ENCODE results near the gene SSX4B.
"Not testable (repeated sequence)": the region's sequence is repeated elsewhere in the genome, so short reads cannot be mapped to it uniquely, and the experiment has no call there.

SSX4B gene

GRCh38 chrX:48411860-48412259 is at the start of gene SSX4B:
SSX4B (minus strand) TSS chrX:48411960; CDS start chrX:48411372, 588 bp downstream.
- not testable (repeated sequence) for DNase-seq (ENCODE audit: low read depth in 2 of 2)

- no peak for DNase-seq (ENCODE audit: low read depth in 2 of 2)
These were observed 48.8 kb upstream of the SSX4B start for GRCh38 chrX:48460606-48461005.

DNA sequence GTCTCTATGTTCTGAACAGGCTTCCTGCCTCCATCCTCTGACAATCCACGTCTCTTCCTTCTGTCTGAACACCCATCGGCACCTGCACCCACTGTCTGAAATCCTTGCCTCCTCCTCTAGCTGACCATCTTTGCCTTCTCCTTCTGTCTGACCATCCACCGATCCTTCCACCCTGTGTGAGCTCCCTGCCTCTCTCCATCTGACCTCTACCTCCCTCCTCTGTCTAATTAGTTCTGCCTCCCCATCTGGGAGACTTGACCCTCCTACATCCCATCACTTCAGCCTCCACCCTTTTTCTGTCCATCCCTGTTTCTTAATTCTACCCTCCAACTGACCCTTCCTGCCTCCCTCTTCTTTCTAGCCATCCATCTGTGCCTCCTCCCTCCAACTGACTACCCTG is 48.3 kb upstream of the SSX4B start:
- no peak for DNase-seq (ENCODE audit: low read depth in 2 of 2)

DNA sequence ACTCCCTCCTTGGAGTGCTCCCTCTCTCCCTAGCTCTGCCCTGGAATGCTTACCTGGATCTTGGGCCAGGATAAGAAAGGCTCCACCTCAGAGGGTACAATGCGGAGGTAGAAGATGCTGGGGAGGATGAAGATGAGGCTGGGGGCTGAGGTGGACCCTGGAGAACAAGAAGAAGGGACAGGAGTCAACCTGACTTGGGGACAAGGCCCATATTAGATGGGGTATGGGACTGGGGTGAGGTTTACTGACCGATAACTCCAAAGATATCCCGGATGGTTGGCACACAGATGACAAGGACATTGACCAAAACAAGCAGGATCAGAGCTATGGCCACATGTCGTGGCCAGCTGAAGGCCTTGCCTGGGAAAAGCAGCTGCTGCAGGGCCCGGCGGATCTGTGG is 47.7 kb upstream of the SSX4B start:
- DNase-seq (ENCODE audit: low read depth in 2 of 2): no peak

GRCh38 chrX:48458711-48459110 is 47.0 kb upstream of the SSX4B start:
- DNase-seq (ENCODE audit: low read depth in 2 of 2): no peak

DNA sequence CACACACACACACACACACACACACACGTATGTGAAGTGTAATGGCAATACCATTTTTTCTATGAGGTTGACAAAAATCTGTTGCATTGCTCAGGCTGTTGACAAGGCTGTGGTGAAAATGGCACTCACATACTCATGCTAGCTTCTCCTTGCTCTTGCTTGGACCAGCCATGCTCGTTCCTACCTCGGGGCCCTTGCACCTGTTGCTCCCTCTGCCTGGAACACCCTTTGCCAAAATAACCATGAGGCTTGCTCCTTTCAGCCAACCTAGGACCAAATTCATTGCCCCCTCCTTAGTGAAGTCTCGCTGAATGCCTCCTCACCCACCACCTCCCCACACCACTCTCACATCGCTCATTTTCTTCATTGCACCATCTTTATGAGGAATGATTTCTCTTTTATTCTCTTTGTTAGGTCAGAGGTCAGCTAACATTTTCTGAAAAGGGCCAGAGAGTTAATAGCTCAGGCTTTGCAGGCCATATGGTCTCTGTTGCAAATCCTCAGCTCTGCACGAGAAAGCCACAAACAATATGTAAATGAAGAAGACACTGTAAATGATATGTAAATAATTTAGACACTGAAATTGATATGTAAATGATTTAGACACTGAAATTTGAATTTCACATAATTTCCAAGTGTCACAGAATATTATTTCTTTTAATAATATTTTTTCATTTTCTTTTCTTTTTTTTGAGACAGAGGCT is 45.0 kb upstream of the SSX4B start:
- DNase-seq (ENCODE audit: low read depth in 2 of 2): no peak

DNA sequence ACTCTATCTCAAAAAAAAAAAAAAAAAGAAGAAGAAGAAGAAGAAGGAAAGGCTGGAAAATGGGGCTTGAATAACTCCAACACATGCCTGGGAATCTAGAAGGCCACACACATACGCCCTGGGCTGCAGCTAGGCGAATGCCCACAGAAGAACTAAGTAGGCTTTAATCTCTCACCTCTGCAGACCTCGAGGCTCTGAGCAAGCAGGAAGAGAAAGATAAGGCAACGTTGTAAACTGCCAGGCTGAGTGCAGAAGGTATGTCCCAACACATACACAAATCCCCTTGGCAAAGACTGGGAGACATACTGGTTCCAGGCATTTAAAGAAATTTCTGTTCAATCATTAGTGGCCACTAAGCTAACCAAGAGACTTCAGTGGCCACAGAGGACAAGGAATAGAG is 39.9 kb upstream of the SSX4B start:
- no peak for DNase-seq (ENCODE audit: low read depth in 2 of 2)

DNA sequence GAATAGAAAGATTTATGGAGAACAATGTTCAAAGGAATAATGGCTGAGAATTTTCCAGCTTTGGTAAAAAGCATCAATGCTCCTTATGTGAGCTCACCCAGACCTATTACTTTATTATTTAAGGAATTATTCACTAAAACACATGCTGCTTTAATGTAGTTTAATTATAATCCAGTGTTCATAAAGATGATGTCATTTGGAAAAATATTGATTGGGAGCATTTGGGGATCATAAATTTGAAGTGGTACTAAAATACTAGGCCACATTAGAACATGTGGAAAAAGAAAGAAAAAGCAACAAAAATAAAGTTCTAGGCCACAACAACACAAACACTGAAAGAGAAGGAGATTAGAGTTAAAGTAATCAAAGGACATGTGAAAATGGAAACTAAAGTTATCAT is 38.3 kb upstream of the SSX4B start:
- no peak for DNase-seq (ENCODE audit: low read depth in 2 of 2)

- DNase-seq (ENCODE audit: low read depth in 2 of 2): not testable (repeated sequence)
These were observed 35.4 kb upstream of the SSX4B start for GRCh38 chrX:48447201-48447600.

- DNase-seq (ENCODE audit: low read depth in 2 of 2): not testable (repeated sequence)
These were observed 22.0 kb upstream of the SSX4B start for GRCh38 chrX:48433713-48434112.

DNA sequence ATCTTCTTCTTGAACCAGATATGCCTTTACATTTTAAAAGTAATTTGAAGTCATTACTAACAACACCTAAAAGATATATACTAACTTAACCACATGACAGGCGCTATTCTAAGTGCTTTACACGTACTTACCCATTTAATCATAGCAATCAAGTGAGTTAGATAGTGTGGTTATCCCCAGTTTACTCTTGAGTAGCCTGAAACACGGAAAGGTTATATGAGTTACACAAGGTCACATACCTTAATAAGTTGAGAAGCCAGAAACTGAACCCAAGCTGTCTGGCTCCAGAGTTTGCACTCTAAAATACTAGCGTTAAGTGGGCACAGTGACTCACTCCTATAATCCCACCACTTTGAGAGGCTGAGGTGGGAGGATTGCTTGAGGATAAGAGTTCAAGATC is 18.4 kb upstream of the SSX4B start:
- not testable (repeated sequence) for DNase-seq (ENCODE audit: low read depth in 2 of 2)

- DNase-seq (ENCODE audit: low read depth in 2 of 2): not testable (repeated sequence)
These were observed 17.8 kb upstream of the SSX4B start for GRCh38 chrX:48429606-48430005.

- not testable (repeated sequence) for DNase-seq (ENCODE audit: low read depth in 2 of 2)
These were observed 15.4 kb upstream of the SSX4B start for GRCh38 chrX:48427027-48427716.

DNA sequence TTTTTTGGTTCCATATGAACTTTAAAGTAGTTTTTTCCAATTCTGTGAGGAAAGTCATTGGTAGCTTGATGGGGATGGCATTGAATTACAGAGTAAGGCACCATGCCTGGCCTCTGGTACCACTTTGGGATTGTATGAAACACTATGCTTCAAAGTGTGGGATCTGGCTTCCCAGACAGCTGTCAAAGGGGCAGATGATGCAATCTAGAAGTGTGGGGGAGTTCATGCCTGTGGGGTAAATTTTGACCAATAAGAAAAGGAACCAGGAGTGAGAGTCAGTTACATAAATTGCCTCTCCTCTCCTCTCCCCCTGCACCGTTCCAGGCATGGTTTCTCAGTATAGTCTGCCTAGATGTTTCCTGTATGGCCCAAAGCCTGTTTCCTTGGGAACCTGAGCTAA is 13.9 kb downstream of the SSX4B start:
- not testable (repeated sequence) for DNase-seq (ENCODE audit: low read depth in 2 of 2)

DNA sequence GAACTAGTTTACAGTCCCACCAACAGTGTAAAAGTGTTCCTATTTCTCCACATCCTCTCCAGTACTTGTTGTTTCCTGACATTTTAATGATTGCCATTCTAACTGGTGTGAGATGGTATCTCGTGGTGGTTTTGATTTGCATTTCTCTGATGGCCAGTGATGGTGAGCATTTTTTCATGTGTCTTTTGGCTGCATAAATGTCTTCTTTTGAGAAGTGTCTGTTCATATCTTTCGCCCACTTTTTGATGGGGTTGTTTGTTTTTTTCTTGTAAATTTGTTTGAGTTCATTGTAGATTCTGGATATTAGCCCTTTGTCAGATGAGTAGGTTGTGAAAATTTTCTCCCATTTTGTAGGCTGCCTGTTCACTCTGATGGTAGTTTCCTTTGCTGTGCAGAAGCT is 14.8 kb downstream of the SSX4B start:
- DNase-seq (ENCODE audit: low read depth in 2 of 2): not testable (repeated sequence)

DNA sequence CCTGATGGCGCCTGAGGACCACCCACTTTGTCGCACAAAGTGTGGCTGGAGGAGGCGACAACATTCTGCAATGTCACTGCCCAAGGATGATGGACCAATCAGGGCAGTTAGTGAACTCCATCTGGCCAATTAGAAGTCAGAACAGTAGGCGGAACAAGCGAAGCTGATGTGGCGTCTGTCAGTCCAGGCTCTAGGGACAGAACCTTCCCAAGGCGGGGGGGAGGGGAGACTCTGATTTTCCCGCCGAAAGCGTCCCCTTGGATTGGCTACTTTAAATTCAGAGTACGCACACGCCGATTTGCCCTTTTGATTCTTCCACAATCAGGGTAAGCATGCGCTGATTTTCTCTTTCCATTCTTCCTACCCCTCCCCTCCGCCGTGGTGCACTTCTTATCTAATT is 28.5 kb downstream of the SSX4B start, which contains the start of gene SSX4:
Gene SSX4 (plus strand): TSS at position 301 of the 400 bp plus-strand sequence. CDS start 515 bp downstream, outside the sequence.
- not testable (repeated sequence) for DNase-seq (ENCODE audit: low read depth in 2 of 2)

DNA sequence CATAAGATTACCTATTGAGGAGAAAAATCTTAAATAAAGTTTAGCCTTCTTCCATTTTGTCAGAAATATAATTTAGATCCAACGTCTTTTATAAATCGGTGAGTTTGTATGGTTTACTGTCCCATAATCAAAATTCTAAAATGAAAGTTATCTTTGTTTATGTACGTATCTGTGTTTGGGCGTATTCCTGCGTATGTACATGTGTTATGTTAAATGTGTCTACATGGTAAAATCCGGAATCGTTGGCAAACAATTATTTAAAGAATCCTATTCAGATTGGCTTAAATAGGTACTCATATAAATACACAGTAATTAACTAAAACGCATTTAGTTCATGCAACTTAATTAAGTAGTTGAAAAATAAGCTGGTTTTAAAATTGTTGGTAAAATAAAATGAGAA is 41.4 kb downstream of the SSX4B start:
- not testable (repeated sequence) for DNase-seq (ENCODE audit: low read depth in 2 of 2)

- DNase-seq (ENCODE audit: low read depth in 2 of 2): not testable (repeated sequence)
These were observed 43.9 kb downstream of the SSX4B start for GRCh38 chrX:48367717-48368408.

DNA sequence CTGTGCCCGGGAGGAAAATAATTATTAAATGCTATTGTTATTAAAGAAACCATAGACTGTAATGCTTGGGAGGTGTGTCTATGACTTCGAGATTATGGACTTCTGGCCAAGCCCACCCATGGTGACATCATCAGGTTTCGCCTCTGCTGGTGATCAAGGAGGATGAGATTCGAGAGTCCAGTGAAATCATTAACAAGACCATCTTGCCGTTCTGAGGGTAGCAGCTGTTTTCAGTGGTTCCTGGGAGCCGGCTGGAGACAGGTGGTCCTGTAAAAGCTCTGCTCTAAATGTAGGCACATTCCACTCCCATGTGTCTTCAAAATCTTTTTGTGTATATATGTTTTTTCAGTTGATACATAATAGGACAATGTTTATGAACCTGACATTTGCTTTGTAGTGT is 52.5 kb downstream of the SSX4B start:
- not testable (repeated sequence) for DNase-seq (ENCODE audit: low read depth in 2 of 2)

GRCh38 chrX:48357681-48358080 is 54.1 kb downstream of the SSX4B start:
- no peak for DNase-seq (ENCODE audit: low read depth in 2 of 2)

DNA sequence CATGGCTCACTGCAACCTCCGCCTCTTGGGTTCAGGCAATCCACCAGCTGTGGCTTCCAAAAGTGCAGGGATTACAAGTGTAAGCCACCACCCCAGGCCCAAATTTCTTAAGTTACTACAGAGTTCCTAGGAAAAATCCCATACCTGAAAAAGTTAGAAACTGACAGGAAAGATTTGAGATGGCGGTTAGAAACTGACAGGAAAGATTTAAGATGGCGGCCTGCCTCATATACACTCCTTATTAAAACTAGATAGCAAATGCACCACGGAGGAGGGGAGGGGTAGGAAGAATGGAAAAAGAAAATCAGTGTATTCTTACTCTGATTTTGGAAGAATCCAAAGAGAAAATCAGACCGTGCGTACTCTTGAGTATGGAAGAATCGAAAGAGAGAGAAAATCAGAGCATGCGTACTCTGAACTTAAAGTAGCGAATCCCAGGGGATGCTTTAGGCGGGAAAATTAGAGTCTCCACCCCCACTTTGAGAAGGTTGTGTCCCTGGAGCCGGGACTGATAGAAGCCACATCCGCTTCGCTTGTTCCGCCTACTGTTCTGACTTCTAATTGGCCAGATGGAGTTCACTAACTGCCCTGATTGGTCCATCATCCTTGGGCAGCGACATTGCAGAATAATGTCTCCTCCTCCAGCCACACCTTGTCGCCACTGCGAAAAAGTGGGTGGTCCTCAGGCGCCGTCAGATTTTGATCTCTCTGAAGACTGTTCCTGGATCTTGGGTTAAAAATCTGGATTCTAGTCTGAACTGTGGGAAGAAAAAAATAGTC is 55.3 kb downstream of the SSX4B start, which contains the start of gene SSX3:
Gene SSX3 (minus strand): TSS at position 389 of the 780 bp plus-strand sequence. CDS start 1,454 bp downstream, outside the sequence.
- DNase-seq (ENCODE audit: low read depth in 2 of 2): not testable (repeated sequence)

Data from stimulated activated CD8-positive, alpha-beta memory T cell treated with anti-CD3 and anti-CD28 coated beads, Interleukin-2, amount 100 ng/mL, for 48 hours (primary cell).